Measurements from ENCODE around the gene SLC41A1.

The SLC41A1 gene

GRCh38 chr1:205785446-205785845, 27.6 kb downstream of the SLC41A1 start:
- no peak for DNase-seq

- peak in 1 of 2 experiments; percentile 15 for DNase-seq
Observed at GRCh38 chr1:205783904-205784303, 29.1 kb downstream of the SLC41A1 start.

DNA sequence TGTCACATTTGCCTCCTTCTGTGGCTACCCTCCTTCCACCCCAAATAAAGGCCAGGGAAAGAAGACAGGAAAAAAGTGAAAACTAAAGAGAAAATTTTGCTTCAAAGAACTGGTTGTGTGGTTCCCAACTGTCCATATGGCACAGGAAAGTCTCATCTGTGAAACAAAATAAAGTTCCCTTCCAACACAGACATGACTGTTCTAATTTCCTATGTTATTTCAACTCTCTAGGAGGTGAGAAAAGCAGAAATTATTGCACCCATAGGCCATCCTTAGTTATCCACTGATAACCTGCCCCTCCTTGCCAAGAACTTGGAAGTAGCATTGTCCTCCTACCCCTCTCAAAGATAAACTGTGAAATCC, 29.6 kb downstream of the SLC41A1 start:
- DNase-seq: no peak

DNA sequence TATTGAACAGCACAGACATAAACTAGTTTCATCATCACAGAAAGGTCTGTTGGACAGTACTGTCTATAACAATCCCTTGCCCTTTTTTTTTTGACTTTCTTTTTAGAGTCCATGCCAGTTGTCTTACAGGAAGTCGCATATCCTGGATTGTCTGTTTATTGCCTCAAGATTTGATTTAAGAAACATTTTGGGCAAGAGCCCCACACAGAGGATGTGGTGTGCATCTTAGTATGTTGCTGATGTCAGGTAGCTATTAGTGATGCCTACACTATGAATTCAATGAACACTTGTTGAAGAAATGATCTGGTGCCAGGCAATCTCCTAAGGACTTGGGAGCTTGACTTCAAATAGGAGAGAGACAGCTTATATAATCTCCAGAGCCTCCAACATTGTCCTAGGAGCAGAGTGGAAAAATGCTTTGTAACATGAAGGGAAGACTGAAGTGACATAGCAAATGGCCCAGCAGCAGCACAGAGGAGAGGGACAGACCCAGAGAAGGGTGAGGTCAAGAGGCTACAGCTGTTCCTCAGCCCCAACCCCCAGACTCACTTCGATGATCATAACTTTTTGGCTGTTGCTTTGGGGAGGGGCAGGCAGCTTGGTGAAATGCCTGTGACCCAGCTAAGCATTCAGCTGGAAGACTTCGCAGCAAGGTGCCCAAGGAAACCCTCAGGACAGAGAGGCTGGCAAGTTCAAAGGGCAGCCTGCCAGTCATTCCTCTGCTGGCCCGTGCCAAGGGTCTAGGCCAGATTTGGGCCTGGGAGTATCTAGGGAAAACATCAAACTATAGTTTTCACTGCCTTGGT, 30.2 kb downstream of the SLC41A1 start:
- no peak for DNase-seq

DNA sequence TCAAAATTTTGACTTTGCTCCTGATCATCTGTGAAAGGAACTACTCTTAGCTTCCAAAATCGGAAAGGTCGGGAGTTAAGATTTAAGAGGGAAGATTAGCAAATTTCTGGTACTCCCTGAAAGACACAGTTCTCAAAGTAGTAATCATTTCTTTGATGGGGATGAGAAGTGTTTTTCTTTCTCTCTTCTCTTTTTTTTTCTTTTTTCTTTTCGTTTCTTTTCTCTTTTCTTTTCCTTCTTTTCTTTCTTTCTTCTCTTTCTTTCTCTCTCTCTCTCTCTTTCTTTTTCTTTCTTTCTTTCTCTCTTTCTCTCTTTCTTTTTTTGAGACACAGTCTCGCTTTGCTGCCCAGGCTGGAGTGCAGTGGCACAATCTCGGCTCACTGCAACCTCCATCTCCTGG, 32.7 kb downstream of the SLC41A1 start:
- DNase-seq: no peak

GRCh38 chr1:205777994-205778393, 35.0 kb downstream of the SLC41A1 start:
- no peak for DNase-seq

GRCh38 chr1:205775717-205776056, 37.3 kb downstream of the SLC41A1 start:
- no peak for DNase-seq

- DNase-seq: peak; percentile 70 to 93
Observed at GRCh38 chr1:205775015-205775716, 37.8 kb downstream of the SLC41A1 start, which contains the start of gene RAB29. TSS of gene RAB29 (minus strand) at chr1:205775482. CDS start at chr1:205774956, 526 bp downstream.

DNA sequence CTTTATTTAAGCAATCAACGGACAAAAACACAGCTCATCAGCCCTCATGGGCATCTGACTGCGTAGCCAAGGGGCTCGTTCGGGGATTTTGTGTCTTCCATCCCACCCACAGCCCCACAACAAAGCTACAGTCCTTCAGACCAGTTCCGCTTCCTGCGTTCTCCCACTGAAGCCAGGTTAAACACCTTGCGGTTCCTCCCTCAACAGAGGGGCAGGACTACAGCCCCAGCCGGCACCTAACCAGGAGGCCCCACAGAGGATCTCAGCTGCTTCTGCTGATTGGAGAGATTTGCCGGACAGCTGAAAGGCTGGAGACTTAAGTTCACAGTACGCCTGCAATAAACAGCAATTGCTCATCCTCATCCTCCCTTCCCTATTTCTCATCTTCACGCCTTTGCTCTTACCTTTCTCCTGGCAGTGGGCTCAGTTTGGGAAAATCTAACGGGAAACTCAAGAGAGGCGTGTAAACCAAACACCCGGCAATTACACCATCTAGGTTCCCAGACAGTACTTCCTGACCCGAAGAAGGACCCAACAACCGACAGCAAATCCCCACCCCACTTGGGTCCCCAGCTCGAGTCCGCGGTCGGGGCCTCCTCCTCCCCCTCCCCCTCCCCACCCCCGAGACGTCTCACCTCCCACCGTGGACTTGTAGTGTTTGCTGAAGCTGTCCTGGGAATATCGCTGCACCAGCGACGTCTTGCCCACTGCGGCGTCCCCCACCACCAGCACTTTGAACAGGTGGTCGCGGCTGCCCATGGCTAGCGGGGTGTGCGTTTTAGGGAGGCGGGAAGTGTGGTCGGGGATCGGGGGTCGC, 38.6 kb downstream of the SLC41A1 start:
- DNase-seq: no peak

- DNase-seq: no peak
Observed at GRCh38 chr1:205772607-205773032, 40.4 kb downstream of the SLC41A1 start.

DNA sequence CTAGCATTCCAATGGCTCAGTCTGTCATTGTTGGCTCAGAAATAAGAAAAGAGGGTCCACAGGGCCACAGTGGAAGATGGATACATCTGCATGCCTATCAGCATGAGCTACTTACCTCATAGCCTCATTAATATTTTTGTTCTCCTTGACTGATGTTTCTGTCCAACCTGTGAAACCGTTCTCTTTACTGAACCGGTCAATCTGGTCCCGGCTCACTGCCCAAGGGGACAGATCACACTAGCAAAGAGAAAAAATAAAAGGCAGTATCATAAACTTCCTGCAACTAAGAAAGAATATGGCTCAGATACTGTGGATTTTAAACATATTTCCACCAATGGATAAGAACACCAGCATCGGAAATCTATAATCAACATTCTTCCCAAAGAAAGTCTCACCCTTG, 42.4 kb downstream of the SLC41A1 start:
- DNase-seq: no peak

GRCh38 chr1:205769641-205770365, 43.2 kb downstream of the SLC41A1 start:
- no peak for DNase-seq

- DNase-seq: no peak
Observed at GRCh38 chr1:205767248-205767647, 45.8 kb downstream of the SLC41A1 start.

GRCh38 chr1:205766570-205766969, 46.4 kb downstream of the SLC41A1 start:
- DNase-seq: no peak

DNA sequence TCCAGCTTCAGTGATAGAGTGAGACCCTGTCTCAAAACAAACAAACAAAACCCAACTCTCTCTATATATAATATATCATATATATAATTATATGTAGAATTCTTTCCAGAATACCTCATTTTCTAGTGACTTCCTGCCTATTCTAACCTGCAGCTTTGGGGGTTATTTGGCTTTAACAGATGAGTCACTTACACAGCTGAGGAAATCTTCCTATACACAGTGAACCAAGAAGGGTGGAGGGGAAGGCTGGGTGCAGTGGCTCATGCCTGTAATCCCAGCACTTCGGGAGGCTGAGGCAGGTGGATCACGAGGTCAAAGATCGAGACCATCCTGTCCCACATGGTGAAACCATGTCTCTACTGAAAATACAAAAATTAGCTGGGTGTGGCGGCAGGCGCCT, 47.0 kb downstream of the SLC41A1 start:
- DNase-seq: no peak

GRCh38 chr1:205764578-205764977, 48.4 kb downstream of the SLC41A1 start:
- no peak for DNase-seq

- no peak for DNase-seq
Observed at GRCh38 chr1:205763980-205764379, 49.0 kb downstream of the SLC41A1 start.

DNA sequence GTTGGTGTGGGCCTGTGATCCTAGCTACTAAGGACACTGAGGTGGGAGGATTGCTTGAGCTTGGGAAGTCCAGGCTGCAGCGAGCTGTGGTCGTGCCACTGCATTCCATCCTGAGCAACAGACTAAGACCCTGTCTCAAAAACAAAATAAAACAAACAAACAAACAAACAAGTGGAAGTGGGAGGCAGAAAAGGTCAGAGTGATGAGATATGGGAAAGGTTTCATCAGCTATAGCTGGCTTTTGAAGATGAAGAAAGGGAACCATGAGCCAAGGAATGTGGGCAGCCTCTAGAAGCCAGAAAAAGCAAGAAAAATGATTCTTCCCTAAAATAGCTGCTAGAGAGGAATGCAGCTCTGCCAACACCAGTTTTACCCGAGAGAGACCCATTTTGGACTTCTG, 52.4 kb downstream of the SLC41A1 start:
- DNase-seq: no peak

GRCh38 chr1:205756552-205756951, 56.4 kb downstream of the SLC41A1 start:
- DNase-seq: no peak

DNA sequence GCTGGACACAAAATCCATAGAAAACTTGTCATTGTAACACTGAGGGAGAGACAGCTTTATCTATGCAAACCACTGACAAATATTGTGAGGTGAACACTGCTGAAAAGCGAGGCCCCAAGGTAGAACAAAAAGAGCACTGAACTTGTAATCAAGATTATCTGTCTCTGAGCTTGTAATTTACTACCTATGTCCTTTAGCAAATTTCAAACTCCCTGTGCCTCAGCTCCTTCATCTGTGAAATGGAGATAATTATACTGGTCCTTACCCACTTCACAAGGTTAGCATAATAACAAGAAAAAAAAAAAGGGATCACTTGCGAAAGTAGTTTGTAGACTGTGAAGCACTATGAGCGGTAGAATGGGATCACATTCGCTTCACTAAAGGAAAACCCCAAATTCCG, 58.1 kb downstream of the SLC41A1 start:
- DNase-seq: no peak

DNA sequence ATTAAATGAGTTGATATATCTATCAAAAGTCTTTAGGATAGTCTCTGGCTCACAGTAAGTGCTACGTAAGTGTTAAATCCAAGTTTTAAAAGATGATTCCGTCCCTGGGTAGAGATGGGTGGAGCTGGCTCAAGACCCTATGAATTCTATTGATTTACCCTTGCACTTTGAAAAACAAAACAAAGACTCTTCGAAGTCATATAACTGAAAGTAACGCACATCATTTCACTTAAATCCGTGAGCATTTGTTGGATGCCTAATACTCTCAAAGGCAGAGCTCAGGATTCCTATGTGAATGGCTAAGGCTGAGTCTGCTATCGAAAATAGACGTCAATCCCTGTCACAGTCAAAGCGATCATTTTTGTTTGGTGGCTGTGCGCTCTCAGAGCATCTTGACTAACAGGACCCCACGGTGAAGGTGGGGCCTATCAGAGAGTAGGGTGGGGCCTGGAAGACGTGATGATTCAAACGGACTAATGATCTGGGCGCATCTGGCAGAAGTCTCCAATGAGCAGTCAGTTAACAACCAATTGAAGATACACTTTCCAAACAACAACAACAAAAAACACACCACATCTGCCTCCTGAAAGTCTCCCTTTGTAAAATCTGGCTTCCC, 61.9 kb downstream of the SLC41A1 start:
- DNase-seq: peak in 1 of 2 experiments; percentile 21

All from NCI-H446 (cell line).